GM12865 (cell line): Measurements from ENCODE around the gene KDM4E.

Experiments used
- DNase-seq: peaks from one replicate; pipeline ENCODE4 v3.0.0; 2010; ENCODE audit warnings: low read depth
- H3K4me3 ChIP-seq: 2 replicates; pipeline ENCODE4 v1.5.1; 2011; ENCODE audit warnings: mild to moderate bottlenecking, low read depth, low read length, control low read depth
- CTCF ChIP-seq: IDR thresholded peaks from 2 replicates; pipeline ENCODE4 v1.5.1; 2011; ENCODE audit warnings: low read length, control low read depth, low read depth, inconsistent platforms; ENCODE audit not compliant: insufficient read depth; ENCODE audit errors: missing control alignments

KDM4E gene

GRCh38 chr11:95066716-95067038 lies 41.6 kb downstream of the KDM4E start, which contains the start of gene SRSF8:
Gene SRSF8 (plus strand): TSS chr11:95066919. CDS start chr11:95067227, 308 bp downstream.
- no peak for TF ChIP-seq CTCF
- peak within 1 kb of the TSS; percentile 70 for H3K4me3 ChIP-seq
- DNase-seq: no peak

GRCh38 chr11:95067039-95067840 lies 42.2 kb downstream of the KDM4E start:
- TF ChIP-seq CTCF: peak; percentile 49
- peak; percentile 81 for DNase-seq
- H3K4me3 ChIP-seq: peak overlapping the region; percentile 70

- no peak for TF ChIP-seq CTCF
- DNase-seq: no peak
- H3K4me3 ChIP-seq: peak overlapping the region; percentile 70
Observed at GRCh38 chr11:95067841-95068219, 42.8 kb downstream of the KDM4E start.

GRCh38 chr11:95068549-95068948 lies 43.5 kb downstream of the KDM4E start:
- peak overlapping the region; percentile 70 for H3K4me3 ChIP-seq
- DNase-seq: peak; percentile 94
- no peak for TF ChIP-seq CTCF

- no peak for DNase-seq
- no peak overlapping the region for H3K4me3 ChIP-seq
- TF ChIP-seq CTCF: no peak
Observed at GRCh38 chr11:95070471-95070870, 45.4 kb downstream of the KDM4E start.

GRCh38 chr11:95072948-95073347 lies 47.9 kb downstream of the KDM4E start:
- TF ChIP-seq CTCF: no peak
- no peak overlapping the region for H3K4me3 ChIP-seq
- no peak for DNase-seq
